ENCODE measurements around the gene UCK2. TPM values are rescaled to one million over a fixed set of nuclear protein-coding genes. Genes with fewer than 3 reads are reported as not detected.

UCK2 gene
- total RNA-seq, 1 experiment from 2014 or later, result 84.2 TPM

DNA sequence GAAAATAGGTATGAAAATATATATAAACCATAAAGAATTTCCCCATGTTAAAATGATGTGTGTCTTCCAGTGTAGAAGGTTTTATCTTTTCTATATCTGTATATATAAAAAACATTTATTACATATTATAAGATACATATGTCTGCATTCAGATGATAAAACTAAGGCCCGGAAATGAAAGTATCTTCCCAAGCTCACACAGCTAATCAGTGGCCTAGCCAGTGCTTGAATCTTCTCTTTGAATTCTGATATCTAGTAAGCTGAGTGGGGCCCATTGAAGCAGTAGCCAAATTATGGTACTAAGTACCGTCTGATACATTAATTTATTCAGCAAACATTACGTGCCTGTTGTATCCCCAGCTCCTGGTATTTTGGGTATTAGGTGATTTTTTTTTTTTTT, 28.6 kb downstream of the UCK2 start:
- Histone ChIP-seq H3K9me3 (replicated peaks) (no peaks in the 10 kb centered on the region), H3K36me3 (no peaks in the 10 kb centered on the region), H3K27ac (no peak overlapping the region)

DNA sequence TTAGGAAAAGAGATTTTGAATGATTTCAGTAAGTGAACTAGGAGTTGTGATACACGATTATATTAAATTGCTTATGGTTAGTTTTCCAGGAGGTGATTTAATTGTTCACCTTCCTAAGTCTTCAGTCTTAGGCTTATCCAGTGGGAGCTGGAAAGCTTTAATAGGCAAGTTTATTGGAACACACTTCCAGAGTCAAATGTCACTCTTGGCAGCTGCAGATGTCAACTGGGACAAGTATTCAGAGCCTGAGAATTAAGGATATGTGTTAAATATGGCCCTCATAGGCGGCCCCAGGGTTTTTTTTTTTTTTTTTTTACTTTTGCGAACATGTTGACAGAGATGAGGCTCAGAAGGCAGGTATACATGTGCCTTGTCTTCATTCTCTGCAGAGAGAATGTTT, 29.2 kb downstream of the UCK2 start:
- Histone ChIP-seq H3K27ac (0 out of 2 replicates have a peak overlapping the region, but pooled peaks have one; percentile 10), H3K36me3 (no peaks in the 10 kb centered on the region), H3K4me1 (peaks cover 42% of the 10 kb centered on the region), H3K27me3 (no peaks in the 10 kb centered on the region), H3K9me3 (replicated peaks) (no peaks in the 10 kb centered on the region), H3K4me3 (no peak overlapping the region)
- DNase-seq, result peak; percentile 19 to 59

More for the DNA sequence above, 28.6 kb downstream of the UCK2 start:
- no peak for DNase-seq
- Histone ChIP-seq H3K4me1 (peaks cover 46% of the 10 kb centered on the region), H3K4me3 (no peak overlapping the region), H3K27me3 (no peaks in the 10 kb centered on the region)

DNA sequence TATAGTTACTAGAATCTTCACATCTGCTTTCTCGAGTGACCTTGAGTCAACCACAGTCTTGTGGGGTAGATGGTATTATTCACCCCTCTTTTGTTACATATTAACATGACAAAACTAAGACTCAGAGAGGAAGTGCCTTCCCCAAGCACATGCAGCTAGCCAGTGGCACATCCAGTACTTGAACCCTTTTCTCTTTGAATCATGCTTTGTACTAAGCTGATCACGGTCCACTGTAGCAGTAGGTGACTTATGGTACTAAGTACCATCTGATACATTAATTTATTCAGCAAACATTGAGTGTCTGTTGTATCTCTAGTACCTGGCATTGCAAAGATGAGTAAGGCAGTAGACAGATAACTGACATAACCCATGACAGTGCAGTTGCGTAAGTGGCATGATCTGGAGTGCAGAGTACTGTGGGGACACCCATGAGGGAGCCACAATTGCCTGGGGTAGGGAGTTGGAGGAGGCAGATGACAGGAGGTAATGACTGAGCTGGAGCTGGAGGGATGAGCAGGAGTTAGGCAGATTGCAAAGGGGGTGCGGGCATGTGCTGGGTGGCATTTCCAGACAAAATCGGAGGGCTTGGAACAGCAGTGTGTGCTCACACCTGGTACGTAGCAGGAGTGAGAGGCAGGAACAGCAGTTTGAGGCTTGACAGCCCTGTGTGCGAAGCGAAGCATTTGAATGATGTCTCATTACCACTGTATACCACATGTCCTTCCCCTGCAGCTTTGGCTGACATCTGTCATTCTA, 29.8 kb downstream of the UCK2 start:
- H3K27ac ChIP-seq, result peak overlapping the region; percentile 58
- H3K4me1 ChIP-seq, result peaks cover 42% of the 10 kb centered on the region
- H3K36me3 ChIP-seq, result no peaks in the 10 kb centered on the region; the same call in 1 of the 2 replicates
- no peak overlapping the region for H3K4me3 ChIP-seq
- H3K27me3 ChIP-seq, result no peaks in the 10 kb centered on the region
- peak in 1 of 2 experiments; percentile 31 for DNase-seq
- no peaks in the 10 kb centered on the region for H3K9me3 ChIP-seq (replicated peaks)

DNA sequence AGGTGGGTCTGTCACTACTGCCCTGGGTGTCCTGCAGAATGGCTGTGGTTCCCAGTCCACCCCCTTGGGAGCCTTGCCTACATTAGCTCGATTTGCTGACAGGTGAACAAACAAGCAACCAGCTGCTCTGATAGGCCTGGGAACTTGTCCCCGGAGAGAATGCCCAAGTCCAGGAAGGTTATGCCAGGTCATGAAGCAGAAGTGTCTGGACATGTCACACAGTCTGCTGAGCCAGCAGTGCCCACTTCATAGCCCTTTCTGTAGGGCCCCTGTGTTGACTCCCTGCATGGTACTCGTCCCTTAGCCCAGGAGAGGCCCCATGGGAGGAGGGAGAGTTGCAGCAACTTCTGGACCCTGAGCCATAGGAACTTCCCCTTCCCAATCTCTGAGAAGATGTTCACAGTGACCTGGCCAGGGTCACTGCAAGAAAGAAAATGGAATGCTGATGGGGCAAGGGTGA, 31.0 kb downstream of the UCK2 start:
- Histone ChIP-seq H3K36me3 (peaks cover 2% of the 10 kb centered on the region; the same call in 1 of the 2 replicates), H3K4me3 (no peak overlapping the region), H3K27me3 (no peaks in the 10 kb centered on the region), H3K4me1 (peaks cover 42% of the 10 kb centered on the region), H3K27ac (peak overlapping the region; percentile 58), H3K9me3 (replicated peaks) (no peaks in the 10 kb centered on the region)
- DNase-seq, result peak; percentile 67 to 76

DNA sequence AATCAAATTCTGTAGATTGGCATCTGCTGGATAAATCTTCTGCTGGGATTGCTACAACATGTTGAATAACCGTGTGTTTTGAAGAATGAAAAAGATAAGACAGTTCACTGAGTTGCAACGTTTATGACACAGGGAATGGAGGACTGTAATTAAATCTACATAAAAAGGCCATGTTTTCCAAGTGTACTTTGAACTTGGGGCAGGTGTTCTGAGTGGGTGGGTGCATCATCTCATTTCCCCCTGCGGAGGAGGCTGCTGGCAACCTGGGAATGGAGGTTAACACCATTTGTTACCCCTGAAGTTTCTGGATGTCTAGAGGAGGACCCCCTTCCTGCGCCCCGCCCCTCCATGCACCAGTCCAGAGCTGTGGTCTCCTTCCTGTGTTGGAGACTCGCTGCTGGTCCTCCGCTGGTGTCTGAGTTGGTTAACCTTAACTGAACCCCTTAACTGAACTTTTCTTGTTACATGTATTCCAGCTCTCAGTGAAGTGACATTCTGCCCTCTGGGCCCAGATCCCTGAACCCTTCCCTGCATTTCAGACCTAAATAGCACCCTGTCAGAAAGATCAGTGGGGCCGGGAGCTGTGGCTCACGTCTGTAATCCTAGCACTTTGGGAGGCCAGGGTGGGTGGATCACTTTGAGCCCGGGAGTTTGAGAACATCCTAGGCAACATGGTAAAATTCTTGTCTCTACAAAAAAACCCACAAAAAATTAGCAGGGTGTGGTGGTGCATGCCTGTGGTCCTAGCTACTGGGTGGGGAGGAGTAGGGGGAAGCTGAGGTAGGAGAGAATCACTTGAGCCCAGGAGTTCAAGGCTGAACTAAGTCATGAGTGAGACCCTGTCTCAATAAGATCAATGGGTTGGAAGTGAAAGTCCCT, 31.8 kb downstream of the UCK2 start:
- no peaks in the 10 kb centered on the region for H3K9me3 ChIP-seq (replicated peaks)
- H3K27me3 ChIP-seq, result no peaks in the 10 kb centered on the region
- peak overlapping the region; percentile 58 for H3K27ac ChIP-seq
- H3K4me3 ChIP-seq, result no peak overlapping the region
- peaks cover 34% of the 10 kb centered on the region for H3K4me1 ChIP-seq
- DNase-seq, result no peak
- H3K36me3 ChIP-seq, result peaks cover 2% of the 10 kb centered on the region; the same call in 1 of the 2 replicates

DNA sequence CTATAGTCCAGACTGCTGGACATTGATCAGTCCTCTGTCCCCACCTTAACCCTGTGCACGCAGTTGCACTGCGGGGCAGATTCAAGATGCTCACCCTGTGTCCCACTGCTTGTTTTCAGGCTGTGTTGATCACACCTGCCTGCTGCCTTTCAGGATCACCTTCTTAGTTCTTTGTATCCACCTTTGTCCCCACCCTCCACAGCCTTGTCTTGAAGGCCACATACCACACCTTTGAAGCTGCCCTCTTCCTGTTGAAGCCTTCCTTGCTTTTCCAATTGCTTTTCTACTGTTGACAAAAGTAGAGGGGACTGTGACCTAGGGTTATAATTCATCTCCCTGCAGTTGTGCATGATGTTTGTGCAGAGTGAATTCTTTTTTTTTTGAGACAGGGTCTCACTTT, 32.7 kb downstream of the UCK2 start:
- no peaks in the 10 kb centered on the region for H3K9me3 ChIP-seq (replicated peaks)
- H3K4me1 ChIP-seq, result peaks cover 33% of the 10 kb centered on the region
- DNase-seq, result no peak
- H3K36me3 ChIP-seq, result peaks cover 4% of the 10 kb centered on the region; the same call in 1 of the 2 replicates
- no peak overlapping the region for H3K4me3 ChIP-seq
- H3K27ac ChIP-seq, result no peak overlapping the region
- no peaks in the 10 kb centered on the region for H3K27me3 ChIP-seq

DNA sequence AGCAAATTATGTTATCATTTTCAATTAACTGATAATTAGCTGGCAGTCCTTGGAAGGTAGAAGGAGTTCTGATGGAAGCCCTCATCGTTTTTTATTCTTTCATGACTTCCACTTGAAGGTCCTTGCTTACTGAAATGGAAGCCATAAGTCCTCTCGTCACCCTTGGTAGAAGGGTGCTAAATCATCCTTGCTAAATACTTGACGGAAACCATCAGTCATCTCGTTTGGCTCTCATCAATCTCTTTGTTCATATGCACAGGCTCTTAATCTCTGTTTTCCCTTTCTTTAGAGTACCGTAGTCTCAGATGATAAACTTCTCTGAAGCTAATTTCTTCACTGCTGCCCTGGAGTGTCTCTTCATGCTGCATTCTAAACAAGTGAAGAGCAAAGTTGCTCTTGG, 34.5 kb downstream of the UCK2 start:
- no peak for DNase-seq

DNA sequence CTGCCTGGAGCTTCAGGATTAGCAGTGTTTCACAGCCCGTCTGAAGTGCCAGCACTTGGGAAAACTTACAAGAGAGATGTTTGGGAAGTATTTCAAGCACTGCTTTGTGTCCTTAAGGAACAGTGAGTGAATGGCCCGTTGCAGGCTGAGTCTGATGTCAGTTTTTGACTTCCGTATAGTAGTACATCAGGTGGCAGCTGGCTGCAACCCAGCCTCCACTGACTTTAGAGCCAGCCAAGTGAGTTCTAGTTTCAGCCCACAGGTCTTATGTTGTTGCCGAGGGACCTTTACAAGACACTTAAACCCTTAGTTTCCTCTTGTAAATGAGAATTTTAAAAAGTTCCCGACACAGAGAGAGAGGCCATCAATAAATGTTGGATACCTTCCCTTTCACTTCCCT, 35.0 kb downstream of the UCK2 start:
- Histone ChIP-seq H3K27me3 (no peaks in the 10 kb centered on the region), H3K27ac (no peak overlapping the region), H3K9me3 (replicated peaks) (no peaks in the 10 kb centered on the region), H3K4me3 (no peak overlapping the region), H3K36me3 (peaks cover 5% of the 10 kb centered on the region; the same call in 1 of the 2 replicates), H3K4me1 (peaks cover 15% of the 10 kb centered on the region)
- DNase-seq, result no peak

More for the DNA sequence above, 34.5 kb downstream of the UCK2 start:
- Histone ChIP-seq H3K4me1 (peaks cover 21% of the 10 kb centered on the region), H3K36me3 (peaks cover 5% of the 10 kb centered on the region; the same call in 1 of the 2 replicates), H3K27me3 (no peaks in the 10 kb centered on the region), H3K9me3 (replicated peaks) (no peaks in the 10 kb centered on the region), H3K4me3 (no peak overlapping the region), H3K27ac (no peak overlapping the region)

DNA sequence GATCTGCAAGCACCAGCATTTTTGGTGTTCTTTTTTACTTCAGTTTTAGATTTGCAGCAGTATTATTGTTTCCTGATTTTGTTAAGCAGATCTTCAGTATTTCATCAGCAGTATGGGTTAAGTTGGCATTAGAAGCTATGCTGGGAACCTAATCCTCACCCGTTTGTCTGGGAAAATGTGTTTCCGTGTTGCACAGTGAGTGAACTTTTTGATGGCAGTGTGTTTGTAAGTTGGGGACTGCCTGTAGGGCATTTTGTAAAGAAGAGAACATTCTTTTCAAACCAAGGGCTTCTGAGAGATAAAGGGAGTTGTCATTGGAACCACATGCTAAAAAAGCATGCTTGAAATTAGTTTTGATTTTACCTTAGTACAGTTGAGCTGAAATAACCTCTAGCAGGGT, 35.9 kb downstream of the UCK2 start:
- H3K4me1 ChIP-seq, result peaks cover 6% of the 10 kb centered on the region
- H3K36me3 ChIP-seq, result peaks cover 5% of the 10 kb centered on the region; the same call in 1 of the 2 replicates
- H3K9me3 ChIP-seq (replicated peaks), result no peaks in the 10 kb centered on the region
- H3K4me3 ChIP-seq, result no peak overlapping the region
- H3K27me3 ChIP-seq, result no peaks in the 10 kb centered on the region
- no peak overlapping the region for H3K27ac ChIP-seq
- DNase-seq, result no peak

DNA sequence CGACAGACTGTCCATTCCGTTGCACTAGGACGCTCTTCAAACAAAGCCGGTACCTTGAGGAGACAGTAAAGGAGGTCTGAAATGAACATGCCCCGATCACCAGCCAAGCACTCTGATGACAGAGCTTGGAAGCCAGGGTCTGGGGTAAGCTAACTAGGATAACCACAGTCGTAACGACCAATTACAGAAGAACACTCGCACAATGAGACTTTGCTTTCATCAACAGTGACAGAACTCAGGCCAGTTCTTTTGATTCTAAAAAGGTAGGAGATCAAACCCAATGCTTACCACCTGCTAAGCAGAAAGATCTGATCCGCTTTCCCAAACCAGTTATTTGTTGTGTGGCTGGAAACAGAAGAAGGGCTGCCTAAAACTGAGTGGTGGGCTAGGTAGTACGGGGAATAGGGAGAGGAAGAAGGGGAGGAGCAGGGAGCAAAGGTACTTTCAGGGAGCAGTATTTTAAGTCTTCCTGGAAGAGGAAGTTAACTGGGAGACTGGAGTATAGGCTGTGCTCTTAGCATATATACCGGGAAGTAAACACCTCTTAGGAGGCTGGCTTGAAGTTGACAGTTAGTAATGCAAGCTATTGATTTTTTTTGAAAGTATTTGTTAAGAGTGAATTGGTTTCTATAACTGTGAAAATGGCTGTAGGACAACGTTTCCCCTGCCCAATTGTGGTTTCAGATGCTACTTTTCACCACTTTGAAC, 38.4 kb downstream of the UCK2 start:
- Histone ChIP-seq H3K27ac (no peak overlapping the region), H3K4me3 (no peak overlapping the region), H3K27me3 (no peaks in the 10 kb centered on the region), H3K36me3 (peaks cover 5% of the 10 kb centered on the region; the same call in 1 of the 2 replicates), H3K9me3 (replicated peaks) (no peaks in the 10 kb centered on the region), H3K4me1 (peaks cover 4% of the 10 kb centered on the region; the same call in 1 of the 2 replicates)
- DNase-seq, result no peak

DNA sequence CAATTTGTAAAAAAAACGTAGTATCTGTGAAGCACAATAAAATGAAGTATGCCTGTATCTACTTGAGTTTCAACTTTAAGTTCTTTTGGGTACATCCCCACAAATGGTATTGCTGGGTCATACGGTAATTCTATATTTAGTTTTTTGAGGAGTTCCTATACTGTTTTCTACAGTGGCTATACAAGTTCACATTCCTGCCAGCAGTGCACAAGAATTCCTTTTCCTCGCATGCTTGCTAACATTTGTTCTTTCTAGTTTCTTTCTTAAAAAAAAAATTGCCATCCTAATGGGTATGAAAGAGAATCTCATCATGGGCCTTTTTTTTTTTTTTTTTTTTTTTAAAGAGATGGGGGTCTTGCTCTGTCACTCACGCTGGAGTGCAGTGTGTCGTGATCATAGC, 41.9 kb downstream of the UCK2 start:
- peaks cover 7% of the 10 kb centered on the region; the same call in 1 of the 2 replicates for H3K4me1 ChIP-seq
- no peaks in the 10 kb centered on the region for H3K9me3 ChIP-seq (replicated peaks)
- H3K4me3 ChIP-seq, result no peak overlapping the region
- H3K27me3 ChIP-seq, result no peaks in the 10 kb centered on the region
- DNase-seq, result no peak
- peaks cover 3% of the 10 kb centered on the region; the same call in 1 of the 2 replicates for H3K36me3 ChIP-seq
- no peak overlapping the region for H3K27ac ChIP-seq

DNA sequence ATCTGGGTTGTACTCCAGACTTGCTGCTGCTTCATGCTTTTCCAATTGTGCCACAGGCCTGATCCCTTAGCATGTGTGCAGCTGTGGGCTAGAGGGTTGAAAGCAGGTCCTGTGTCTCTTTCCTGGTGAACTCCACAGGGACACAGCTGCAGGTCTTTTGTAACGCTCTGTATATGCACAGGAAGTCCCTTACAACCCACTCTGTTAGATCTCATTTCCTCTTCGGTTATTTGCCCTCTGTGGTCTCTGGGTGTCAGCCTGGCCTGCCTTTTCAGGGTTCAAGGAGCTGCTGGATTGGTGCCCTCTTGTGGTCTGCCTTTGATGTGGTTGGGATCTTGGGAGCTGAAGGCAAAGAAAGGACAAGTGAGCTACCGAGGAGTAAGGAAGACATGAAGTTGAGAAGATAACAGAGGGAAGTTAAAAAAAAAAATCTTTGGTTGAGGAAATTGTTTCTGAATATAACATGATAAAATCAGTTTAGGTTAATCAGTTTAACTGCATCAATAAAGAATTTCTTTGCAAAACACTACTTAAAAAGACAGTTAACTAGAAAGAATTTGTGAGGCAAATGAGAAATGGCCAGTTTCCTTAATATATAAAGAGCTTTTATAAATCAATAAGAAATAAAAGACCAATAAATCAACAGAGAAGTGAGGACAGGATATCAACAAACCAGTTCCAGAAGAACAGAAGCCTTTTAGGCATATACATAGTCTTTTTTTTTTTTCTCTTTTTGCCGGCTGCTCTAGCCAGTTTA, 44.1 kb downstream of the UCK2 start:
- Histone ChIP-seq H3K36me3 (no peaks in the 10 kb centered on the region), H3K9me3 (replicated peaks) (no peaks in the 10 kb centered on the region), H3K4me3 (no peak overlapping the region), H3K4me1 (peaks cover 7% of the 10 kb centered on the region; the same call in 1 of the 2 replicates), H3K27ac (peak overlapping the region; percentile 44), H3K27me3 (no peaks in the 10 kb centered on the region)
- peak; percentile 73 to 89 for DNase-seq

DNA sequence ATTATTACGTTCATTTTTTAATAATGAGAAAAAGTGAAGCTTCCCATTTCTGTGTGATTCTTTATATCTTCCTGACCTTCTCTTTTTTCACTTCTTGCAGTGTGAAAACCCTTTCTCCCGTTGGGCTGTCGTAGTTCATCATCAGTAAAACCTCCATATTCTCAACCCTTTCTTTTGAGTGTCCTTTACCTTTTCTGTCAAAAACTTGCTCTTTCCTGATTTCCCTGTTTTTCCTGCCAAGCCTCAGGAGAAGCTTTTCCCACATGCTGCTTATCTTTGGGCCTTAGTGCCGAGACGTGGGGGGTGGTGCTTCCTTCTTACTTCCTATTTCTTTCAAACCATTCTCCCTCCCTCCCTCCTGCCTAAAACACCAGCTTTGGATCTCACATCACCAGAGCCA, 46.1 kb downstream of the UCK2 start:
- Histone ChIP-seq H3K27ac (no peak overlapping the region), H3K4me1 (peaks cover 7% of the 10 kb centered on the region; the same call in 1 of the 2 replicates), H3K4me3 (no peak overlapping the region), H3K36me3 (no peaks in the 10 kb centered on the region), H3K27me3 (no peaks in the 10 kb centered on the region), H3K9me3 (replicated peaks) (no peaks in the 10 kb centered on the region)
- DNase-seq, result no peak

DNA sequence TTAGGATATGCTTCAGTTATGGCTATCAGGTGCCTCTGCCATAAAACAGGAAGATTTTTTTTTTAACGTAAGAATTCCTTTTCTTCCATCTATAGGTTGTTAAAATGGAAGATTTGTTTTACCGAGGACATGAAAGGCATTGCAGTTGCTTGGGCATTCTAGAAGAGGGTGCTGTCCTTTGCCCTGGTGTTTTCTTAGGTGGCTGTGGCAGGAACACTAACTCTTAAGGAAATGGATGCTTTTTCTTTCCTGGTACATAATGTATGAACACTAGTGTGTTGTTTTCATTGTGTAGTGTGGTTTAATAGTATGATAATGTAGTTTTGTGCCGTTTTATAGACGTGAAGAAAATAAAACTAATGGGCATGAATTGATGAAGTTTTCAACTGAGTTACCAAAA, 47.2 kb downstream of the UCK2 start:
- no peak overlapping the region for H3K27ac ChIP-seq

More for the DNA sequence above, 47.2 kb downstream of the UCK2 start:
- Histone ChIP-seq H3K36me3 (peaks cover 4% of the 10 kb centered on the region), H3K9me3 (replicated peaks) (no peaks in the 10 kb centered on the region), H3K27me3 (no peaks in the 10 kb centered on the region), H3K4me1 (peaks cover 7% of the 10 kb centered on the region; the same call in 1 of the 2 replicates), H3K4me3 (no peak overlapping the region)
- no peak for DNase-seq

All from SJCRH30 (cell line).